DND-41 (cell line): ENCODE results near the gene GBP1.
"Not testable (repeated sequence)": the region's sequence is repeated elsewhere in the genome, so short reads cannot be mapped to it uniquely, and the experiment has no call there.

ENCODE experiments used
- ATAC-seq: fragments of 200-7000 bp; cut with Tn5 transposase; 3 replicates; pipeline ENCODE4 v1.9.1; 2021; ENCODE audit warnings: low read depth; ENCODE audit not compliant: insufficient read depth
- DNase-seq: peaks from one replicate; pipeline ENCODE4 v3.0.0-alpha.2; 2020
- H2AFZ ChIP-seq: 2 replicates; pipeline ENCODE4 v1.6.0; 2012; ENCODE audit warnings: low read depth, low read length
- H3K27ac ChIP-seq: 2 replicates; pipeline ENCODE4 v1.5.1; 2012; ENCODE audit warnings: low read length, inconsistent platforms
- H3K27me3 ChIP-seq: fragments of 200-600 bp; sonication (generic); 2 replicates; pipeline ENCODE4 v1.6.0; 2012; ENCODE audit warnings: low read length, mild to moderate bottlenecking, inconsistent platforms; ENCODE audit not compliant: insufficient read depth, poor library complexity
- H3K36me3 ChIP-seq: 2 replicates; pipeline ENCODE4 v1.5.1; 2012; ENCODE audit warnings: low read length, inconsistent platforms; ENCODE audit not compliant: insufficient read depth
- H3K4me1 ChIP-seq: 2 replicates; pipeline ENCODE4 v1.5.1; 2012; ENCODE audit warnings: mild to moderate bottlenecking, low read length; ENCODE audit not compliant: insufficient read depth
- H3K4me2 ChIP-seq: 2 replicates; pipeline ENCODE4 v1.6.0; 2012; ENCODE audit warnings: mild to moderate bottlenecking, moderate library complexity, low read length, inconsistent platforms; ENCODE audit not compliant: insufficient read depth
- H3K4me3 ChIP-seq, 2 experiments: fragments of 200-600 bp in 1 of 2; shearing (Covaris generic) in 1 of 2; 2 replicates each; pipeline ENCODE4 v1.5.1; 2012 to 2016; ENCODE audit warnings: inconsistent platforms in 2 of 2, low read length in 2 of 2, mild to moderate bottlenecking in 2 of 2, low read depth in 1 of 2, moderate library complexity in 1 of 2
- H3K79me2 ChIP-seq: 2 replicates; pipeline ENCODE4 v1.6.0; 2012; ENCODE audit warnings: low read length, inconsistent platforms; ENCODE audit not compliant: insufficient read depth
- H3K9ac ChIP-seq: 2 replicates; pipeline ENCODE4 v1.6.0; 2012; ENCODE audit warnings: low read depth, mild to moderate bottlenecking, inconsistent platforms, low read length, moderate library complexity
- H3K9me3 ChIP-seq: 2 replicates; pipeline ENCODE4 v1.5.1; 2012; ENCODE audit warnings: low read length, moderate library complexity, mild to moderate bottlenecking, inconsistent platforms; ENCODE audit not compliant: insufficient read depth, severe bottlenecking
- H4K20me1 ChIP-seq: 2 replicates; pipeline ENCODE4 v1.6.0; 2012; ENCODE audit warnings: low read length; ENCODE audit not compliant: insufficient read depth
- CTCF ChIP-seq: IDR thresholded peaks from 2 replicates; pipeline ENCODE4 v1.5.1; 2012; ENCODE audit warnings: borderline replicate concordance, low read length, moderate library complexity, mild to moderate bottlenecking; ENCODE audit not compliant: poor library complexity, severe bottlenecking; ENCODE audit errors: extremely low read depth
- EZH2 ChIP-seq: IDR thresholded peaks from 3 replicates; pipeline ENCODE4 v1.6.1; 2012; ENCODE audit warnings: borderline replicate concordance, low read depth, mild to moderate bottlenecking, moderate library complexity, low read length, inconsistent platforms; ENCODE audit not compliant: severe bottlenecking

The GBP1 gene

GRCh38 chr1:89037186-89037585, 27.8 kb downstream of the GBP1 start:
- ATAC-seq (no peak), DNase-seq (no peak)
- TF ChIP-seq EZH2 (no peak), CTCF (no peak)
- Histone ChIP-seq H3K9ac (no peak overlapping the region), H3K4me2 (no peak overlapping the region), H3K4me3 (no peak overlapping the region), H3K4me1 (peaks cover 3% of the 10 kb centered on the region; the same call in 1 of the 2 replicates), H3K27ac (no peak overlapping the region), H3K27me3 (no peaks in the 10 kb centered on the region), H3K79me2 (no peaks in the 10 kb centered on the region), H2AFZ (no peak overlapping the region), H3K36me3 (no peaks in the 10 kb centered on the region), H3K9me3 (peaks cover 4% of the 10 kb centered on the region), H4K20me1 (no peaks in the 10 kb centered on the region)

GRCh38 chr1:89035080-89035479, 29.9 kb downstream of the GBP1 start:
- no peak overlapping the region for H3K4me2 ChIP-seq
- H3K4me3 ChIP-seq: no peak overlapping the region
- H3K9me3 ChIP-seq: peaks cover 4% of the 10 kb centered on the region
- no peak for DNase-seq
- no peaks in the 10 kb centered on the region for H3K4me1 ChIP-seq
- no peaks in the 10 kb centered on the region for H3K79me2 ChIP-seq
- ATAC-seq: no peak
- H3K36me3 ChIP-seq: no peaks in the 10 kb centered on the region
- H3K27me3 ChIP-seq: no peaks in the 10 kb centered on the region
- H2AFZ ChIP-seq: no peak overlapping the region
- H4K20me1 ChIP-seq: no peaks in the 10 kb centered on the region
- no peak overlapping the region for H3K9ac ChIP-seq
- TF ChIP-seq CTCF: no peak
- TF ChIP-seq EZH2: no peak
- H3K27ac ChIP-seq: no peak overlapping the region

GRCh38 chr1:89034004-89034403, 31.0 kb downstream of the GBP1 start:
- not testable (repeated sequence) for H3K36me3 ChIP-seq, ATAC-seq, H4K20me1 ChIP-seq, H2AFZ ChIP-seq, H3K4me1 ChIP-seq, H3K4me3 ChIP-seq, H3K27me3 ChIP-seq, H3K9me3 ChIP-seq, H3K9ac ChIP-seq, DNase-seq, H3K4me2 ChIP-seq, H3K79me2 ChIP-seq, H3K27ac ChIP-seq

GRCh38 chr1:89029051-89029450, 36.0 kb downstream of the GBP1 start:
- DNase-seq: not testable (repeated sequence)

GRCh38 chr1:89025928-89026327, 39.1 kb downstream of the GBP1 start:
- DNase-seq (no peak), ATAC-seq (no peak)
- Histone ChIP-seq H4K20me1 (no peaks in the 10 kb centered on the region), H3K4me3 (no peak overlapping the region), H3K4me1 (peaks cover 32% of the 10 kb centered on the region), H3K9ac (no peak overlapping the region), H3K4me2 (no peak overlapping the region), H3K79me2 (peaks cover 20% of the 10 kb centered on the region), H3K36me3 (no peaks in the 10 kb centered on the region), H3K27ac (no peak overlapping the region), H3K27me3 (no peaks in the 10 kb centered on the region), H2AFZ (no peak overlapping the region), H3K9me3 (no peaks in the 10 kb centered on the region)
- TF ChIP-seq EZH2 (no peak), CTCF (no peak)

More at GRCh38 chr1:89029051-89029450, 36.0 kb downstream of the GBP1 start:
- not testable (repeated sequence) for H3K9me3 ChIP-seq, H4K20me1 ChIP-seq, H3K4me3 ChIP-seq, H3K79me2 ChIP-seq, ATAC-seq, H3K9ac ChIP-seq, H3K27me3 ChIP-seq, H3K27ac ChIP-seq, H3K36me3 ChIP-seq
- H2AFZ ChIP-seq: 0 out of 2 replicates have a peak overlapping the region, but pooled peaks have one; percentile 42
- peak overlapping the region; percentile 29; the same call in 1 of the 2 replicates for H3K4me2 ChIP-seq
- peaks cover 14% of the 10 kb centered on the region for H3K4me1 ChIP-seq
